H1 (cell line): ENCODE data around the gene RSF1. TPM values are rescaled to one million over a fixed set of nuclear protein-coding genes. Genes with fewer than 3 reads are reported as not detected.

Source experiments
- CTCF ChIA-PET: fragments of 300-600 bp; sonication (Branson Sonifier 250); formaldehyde crosslinking; loops from one replicate; lab custom pipeline; 2021; ENCODE audit not compliant: partially characterized antibody; lab: Charles Lee
- POLR2A ChIA-PET: fragments of 300-600 bp; sonication (Branson Sonifier 250); formaldehyde crosslinking; loops from one replicate; lab custom pipeline; 2021; ENCODE audit warnings: inconsistent platforms; ENCODE audit not compliant: partially characterized antibody; lab: Charles Lee
- DNase-seq, 2 experiments: peaks; one replicate each; pipeline versions ENCODE4 v3.0.0 to v3.0.0-alpha.2; 2010 to 2022; ENCODE audit warnings: low spot score in 2 of 2, low read depth in 1 of 2, mixed read lengths in 1 of 2
- FAIRE-seq: peaks from 2 replicates; lab custom pipeline; 2011; peaks lifted over from hg19 to GRCh38; lab: Jason Lieb, UNC
- H2AFZ ChIP-seq: 2 replicates; pipeline ENCODE4 v1.8.1; 2012; ENCODE audit warnings: low read length, inconsistent platforms
- H2AK5ac ChIP-seq: 2 replicates; pipeline ENCODE4 v1.6.1; 2013; ENCODE audit warnings: low read depth, low read length
- H2BK120ac ChIP-seq: replicated peaks from 2 replicates; pipeline ENCODE3; 2013; ENCODE audit warnings: low read depth, low read length, inconsistent platforms
- H2BK12ac ChIP-seq: 2 replicates; pipeline ENCODE4 v1.6.1; 2013; ENCODE audit warnings: low read depth, low read length
- H2BK15ac ChIP-seq: 2 replicates; pipeline ENCODE4 v1.6.1; 2013; ENCODE audit warnings: low read length
- H2BK20ac ChIP-seq: 2 replicates; pipeline ENCODE4 v1.6.1; 2013; ENCODE audit warnings: low read length
- H2BK5ac ChIP-seq: 2 replicates; pipeline ENCODE4 v1.6.1; 2013; ENCODE audit warnings: low read depth, low read length
- H3K14ac ChIP-seq: 2 replicates; pipeline ENCODE4 v1.6.1; 2013; ENCODE audit warnings: inconsistent platforms; ENCODE audit not compliant: insufficient read length
- H3K18ac ChIP-seq: 2 replicates; pipeline ENCODE4 v1.6.1; 2013; ENCODE audit warnings: low read length; ENCODE audit errors: extremely low read depth
- H3K23ac ChIP-seq: 2 replicates; pipeline ENCODE4 v1.6.1; 2013; ENCODE audit warnings: inconsistent platforms; ENCODE audit not compliant: insufficient read length
- H3K23me2 ChIP-seq: 2 replicates; pipeline ENCODE4 v1.6.1; 2013; ENCODE audit warnings: low read depth, low read length
- H3K27ac ChIP-seq: 2 replicates; pipeline ENCODE4 v1.6.1; 2011; ENCODE audit warnings: low read depth, low read length, inconsistent platforms
- H3K27me3 ChIP-seq, 4 experiments: replicated peaks in 1 of 4; 1 replicate in 1 of 4; 2 replicates in 3 of 4; pipeline versions ENCODE4 v1.6.1 to v1.8.1; 2011 to 2013; ENCODE audit warnings: low read length in 3 of 4, mild to moderate bottlenecking in 3 of 4, inconsistent platforms in 2 of 4, mixed read lengths in 2 of 4, moderate library complexity in 1 of 4; ENCODE audit not compliant: control insufficient read depth in 3 of 4, insufficient read depth in 3 of 4; ENCODE audit errors: extremely low read depth in 1 of 4
- H3K36me3 ChIP-seq, 4 experiments: 2 replicates each; pipeline versions ENCODE4 v1.6.1 to v1.8.1; 2011 to 2013; ENCODE audit warnings: mild to moderate bottlenecking in 4 of 4, low read length in 3 of 4, moderate library complexity in 2 of 4, control low read depth in 1 of 4, inconsistent platforms in 1 of 4; ENCODE audit not compliant: insufficient read depth in 4 of 4, control insufficient read depth in 2 of 4
- H3K4ac ChIP-seq: replicated peaks from 2 replicates; pipeline ENCODE3; 2013; ENCODE audit warnings: low read length, low read depth, mixed read lengths, inconsistent platforms; ENCODE audit not compliant: insufficient read length
- H3K4me1 ChIP-seq, 4 experiments: replicated peaks in 1 of 4; 1 replicate in 1 of 4; 2 replicates in 3 of 4; pipeline versions ENCODE4 v1.6.1 to v1.8.1; 2011 to 2013; ENCODE audit warnings: low read length in 3 of 4, inconsistent platforms in 2 of 4, mixed read lengths in 1 of 4; ENCODE audit not compliant: insufficient read depth in 4 of 4, control insufficient read depth in 3 of 4
- H3K4me2 ChIP-seq, 2 experiments: 2 replicates each; pipeline versions ENCODE4 v1.6.1 to v1.8.1; 2011 to 2013; ENCODE audit warnings: low read depth in 2 of 2, low read length in 2 of 2, control low read depth in 1 of 2, inconsistent platforms in 1 of 2, mild to moderate bottlenecking in 1 of 2; ENCODE audit not compliant: insufficient read depth in 1 of 2
- H3K4me3 ChIP-seq, 4 experiments: fragments of 200-600, 300-600 bp in 1 of 4; sonication (generic), shearing (Covaris generic), sonication (Bioruptor Twin) in 1 of 4; 2 replicates each; pipeline versions ENCODE4 v1.5.1 to v1.8.1; 2011 to 2016; ENCODE audit warnings: low read length in 4 of 4, low read depth in 3 of 4, control low read depth in 2 of 4, inconsistent platforms in 2 of 4, mild to moderate bottlenecking in 2 of 4, mixed read lengths in 1 of 4, moderate library complexity in 1 of 4; ENCODE audit not compliant: insufficient read depth in 2 of 4; ENCODE audit errors: extremely low read depth in 1 of 4
- H3K56ac ChIP-seq: replicated peaks from 2 replicates; pipeline ENCODE3; 2013; ENCODE audit warnings: low read depth, mild to moderate bottlenecking, mixed read lengths, low read length, inconsistent platforms; ENCODE audit not compliant: insufficient read length
- H3K79me1 ChIP-seq: 2 replicates; pipeline ENCODE4 v1.6.1; 2013; ENCODE audit warnings: low read depth, low read length, control low read depth
- H3K79me2 ChIP-seq, 2 experiments: 2 replicates each; pipeline versions ENCODE4 v1.6.1 to v1.8.1; 2012 to 2013; ENCODE audit warnings: low read length in 2 of 2, mild to moderate bottlenecking in 2 of 2, inconsistent platforms in 1 of 2; ENCODE audit not compliant: insufficient read depth in 2 of 2, control insufficient read depth in 1 of 2
- H3K9ac ChIP-seq, 4 experiments: replicated peaks in 1 of 4; 1 replicate in 1 of 4; 2 replicates in 3 of 4; pipeline versions ENCODE4 v1.6.1 to v1.8.1; 2011 to 2013; ENCODE audit warnings: low read depth in 3 of 4, low read length in 3 of 4, control low read depth in 2 of 4, mild to moderate bottlenecking in 2 of 4, moderate library complexity in 2 of 4, inconsistent platforms in 1 of 4; ENCODE audit errors: extremely low read depth in 1 of 4
- H3K9me3 ChIP-seq, 2 experiments: 2 replicates each; pipeline versions ENCODE4 v1.6.1 to v1.8.1; 2012 to 2013; ENCODE audit warnings: mild to moderate bottlenecking in 2 of 2, moderate library complexity in 2 of 2, control low read depth in 1 of 2, inconsistent platforms in 1 of 2, low read depth in 1 of 2, low read length in 1 of 2, mixed read lengths in 1 of 2; ENCODE audit not compliant: insufficient read depth in 2 of 2
- H4K20me1 ChIP-seq, 2 experiments: replicated peaks in 1 of 2; 2 replicates each; pipeline versions ENCODE3 to v1.8.1; 2011 to 2013; ENCODE audit warnings: inconsistent platforms in 2 of 2, low read length in 2 of 2, mild to moderate bottlenecking in 1 of 2; ENCODE audit not compliant: insufficient read depth in 2 of 2, control insufficient read depth in 1 of 2
- H4K5ac ChIP-seq: 2 replicates; pipeline ENCODE4 v1.6.1; 2013; ENCODE audit warnings: low read length, low read depth, mixed read lengths, inconsistent platforms; ENCODE audit not compliant: insufficient read length
- H4K8ac ChIP-seq: 2 replicates; pipeline ENCODE4 v1.8.0; 2013; ENCODE audit warnings: mild to moderate bottlenecking, moderate library complexity, low read length, inconsistent platforms; ENCODE audit not compliant: insufficient read depth; ENCODE audit errors: extremely low read depth
- H4K91ac ChIP-seq: replicated peaks from 2 replicates; pipeline ENCODE3; 2013; ENCODE audit warnings: low read length, mixed read lengths, inconsistent platforms; ENCODE audit not compliant: insufficient read length
- NANOG ChIP-seq: IDR thresholded peaks from 2 replicates; pipeline ENCODE4 v1.6.1; 2011; ENCODE audit warnings: low read length, low read depth, mild to moderate bottlenecking, inconsistent platforms; ENCODE audit not compliant: insufficient read depth, poor library complexity, severe bottlenecking
- RAD21 ChIP-seq, 2 experiments: IDR thresholded peaks in 1 of 2; conservative IDR thresholded peaks in 1 of 2; 2 replicates each; pipeline ENCODE4 v1.6.1; 2011; ENCODE audit warnings: low read depth in 2 of 2, low read length in 2 of 2, improper control_type of control experiment in 1 of 2, inconsistent platforms in 1 of 2, mild to moderate bottlenecking in 1 of 2, moderate library complexity in 1 of 2
- WGBS, 2 experiments: shearing (Covaris generic) in 1 of 2; methylation state at CpG; one replicate each; pipeline versions ENCODE4 v1.1.6 to v1.1.7; 2013 to 2015; ENCODE audit warnings: low lambda C conversion rate in 2 of 2, mixed read lengths in 2 of 2, inconsistent platforms in 1 of 2, low coverage in 1 of 2, missing lambda C conversion rate in 1 of 2; ENCODE audit not compliant: insufficient replicate concordance in 2 of 2, insufficient coverage in 1 of 2, insufficient read length in 1 of 2; ENCODE audit errors: extremely low coverage in 1 of 2, missing lambda C conversion rate in 1 of 2; 5-methylcytosine and 5-hydroxymethylcytosine counted together
- polyA plus RNA-seq, 7 experiments: library from polyadenylated mRNA; depleted of rRNA in 3 of 7; stranded (reverse) in 5 of 7; unstranded in 2 of 7; fragments of >200 nt in 5 of 7; fragments of 200-250 nt in 2 of 7; gene quantifications; 1 replicate in 5 of 7; 2 replicates in 1 of 7; 4 replicates in 1 of 7; pipeline versions ENCODE4 v1.2.1 to v1.2.3, GENCODE V29; 2011 to 2013; ENCODE audit warnings: missing spikeins in 2 of 7, mixed read lengths in 2 of 7
- total RNA-seq: library from RNA; stranded (reverse); fragmentation: NEBNext Ultra II Directional; extraction: Animal tissue kit (Norgen Biotek cat#: 25700); gene quantifications from 2 replicates; pipeline ENCODE4 v1.2.1, GENCODE V29; 2021

The RSF1 gene
- total and polyA plus RNA-seq, 2 of the 8 experiments (the other 6 are each of a cell fraction or from before 2014, with no cell fraction given): 17.8 to 87.9 TPM

DNA sequence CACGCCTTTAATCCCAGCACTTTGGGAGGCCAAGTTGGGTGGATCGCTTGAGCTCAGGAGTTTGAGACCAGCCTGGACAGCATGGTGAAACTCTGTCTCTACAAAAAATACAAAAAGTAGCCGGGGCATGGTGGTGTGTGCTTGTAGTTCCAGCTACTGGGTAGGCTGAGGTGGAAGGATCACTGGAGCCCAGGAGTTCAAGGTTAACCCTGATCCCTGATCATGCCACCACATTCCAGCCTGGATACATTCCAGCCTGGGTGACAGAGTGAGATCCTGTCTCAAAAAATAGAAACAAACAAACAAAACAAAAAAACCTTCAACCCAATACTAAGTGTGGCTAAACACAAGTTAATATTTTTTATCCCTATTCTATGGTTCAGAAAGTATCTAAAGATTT lies 116.5 kb downstream of the RSF1 start:
- no peak overlapping the region for H2BK20ac ChIP-seq
- H3K14ac ChIP-seq: no peak overlapping the region
- H3K4me3 ChIP-seq: no peak overlapping the region
- H3K4me2 ChIP-seq: no peak overlapping the region
- POLR2A ChIA-PET: interaction anchor here (1.1 kb wide), 1 partner anchor 14 kb away, joined by 5 read pairs; no protein-coding TSS in a partner anchor
- H3K4ac ChIP-seq: no peak overlapping the region
- no peaks in the 10 kb centered on the region for H3K9me3 ChIP-seq
- no peak overlapping the region for H4K91ac ChIP-seq
- 0 out of 4 replicates have a peak, but pooled peaks cover 0 to 2% of the 10 kb centered on the region in 2 experiments for H3K79me2 ChIP-seq
- H3K4me1 ChIP-seq: no peaks in the 10 kb centered on the region
- H2BK12ac ChIP-seq: no peak overlapping the region
- no peaks in the 10 kb centered on the region for H3K79me1 ChIP-seq
- H2BK15ac ChIP-seq: no peak overlapping the region
- H4K5ac ChIP-seq: no peak overlapping the region
- TF ChIP-seq NANOG (no peak), RAD21 (IDR thresholded peaks at IDR 0.05 in 1 of 2, conservative IDR thresholded peaks at IDR 0.05 in 1 of 2; ENCODE audit: low read depth in 2 of 2, low read length in 2 of 2) (no peak)
- H2AFZ ChIP-seq: no peak overlapping the region
- H2AK5ac ChIP-seq: no peak overlapping the region
- H3K36me3 ChIP-seq: peaks cover 0 to 17% (median 1%) of the 10 kb centered on the region in 4 experiments; a peak in 2 of 8 replicates
- no peaks in the 10 kb centered on the region for H3K23me2 ChIP-seq
- no peak overlapping the region for H3K23ac ChIP-seq
- H3K18ac ChIP-seq: no peak overlapping the region
- no peak overlapping the region for H2BK120ac ChIP-seq
- 94% methylated on average over 3 of the region's 3 CpGs; no CpG with 5 or more reads in 1 of the 2 experiments for WGBS, 2 experiments
- no peak overlapping the region for H2BK5ac ChIP-seq
- CTCF ChIA-PET: no interaction called here
- no peak overlapping the region for H3K27ac ChIP-seq
- H4K8ac ChIP-seq: no peak overlapping the region
- H3K27me3 ChIP-seq: no peaks in the 10 kb centered on the region
- DNase-seq (no peak), FAIRE-seq (no peak)
- no peak overlapping the region for H3K56ac ChIP-seq
- H3K9ac ChIP-seq: no peak overlapping the region
- no peaks in the 10 kb centered on the region for H4K20me1 ChIP-seq
